Measurements from ENCODE around the gene FXYD6. TPM values are rescaled to one million over a fixed set of nuclear protein-coding genes. Genes with fewer than 3 reads are reported as not detected.

FXYD6 gene
- total RNA-seq, 2 donors from 2014 or later = 6.4 to 29.8 TPM

DNA sequence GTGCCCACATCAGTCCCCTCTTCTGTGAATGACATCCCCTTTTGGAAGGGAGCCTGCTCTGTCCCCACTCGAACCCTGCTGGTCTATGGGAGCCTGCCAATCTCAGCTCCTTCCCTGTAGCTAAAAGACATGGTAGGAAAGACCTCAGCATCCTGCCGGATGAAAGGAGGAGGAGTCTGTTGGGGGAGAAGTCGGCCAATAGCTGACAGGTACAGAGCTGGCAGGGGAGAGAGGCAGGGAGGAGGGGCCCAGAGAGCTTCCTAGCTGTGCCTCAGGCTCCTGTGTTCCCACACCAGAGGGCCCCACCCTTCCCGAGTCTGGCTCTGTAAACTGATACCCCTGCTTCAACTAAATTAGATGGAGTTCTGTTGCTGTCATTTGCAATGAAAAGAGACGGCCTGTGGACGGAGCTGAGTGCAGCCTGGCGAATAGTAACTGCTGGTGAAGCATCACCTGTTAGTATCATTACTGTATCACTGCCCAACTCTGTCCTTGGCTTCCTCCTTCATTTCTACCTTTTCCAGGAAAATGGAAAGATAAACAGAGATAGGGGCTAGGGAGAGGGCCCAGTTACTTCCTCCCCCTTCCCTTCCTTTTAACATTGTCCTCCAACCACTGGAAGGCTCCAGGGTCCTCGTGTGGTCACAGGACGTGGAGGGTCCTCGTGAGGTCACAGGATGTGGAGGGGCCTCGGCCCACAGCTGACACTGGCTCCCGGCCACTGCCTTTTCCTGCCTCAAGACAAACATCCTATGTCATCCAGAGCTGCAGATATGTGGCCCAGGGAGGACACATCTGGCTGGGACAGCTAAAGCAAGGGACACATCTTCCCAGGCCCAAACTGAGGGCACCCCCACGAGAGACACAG is 15.1 kb downstream of the FXYD6 start:
- Histone ChIP-seq H3K4me1 (no peaks in the 10 kb centered on the region), H3K4me3 (no peak overlapping the region), H3K9ac (ENCODE audit: low read depth in 2 of 2, low read length in 2 of 2) (no peak overlapping the region), H3K9me3 (no peaks in the 10 kb centered on the region), H3K36me3 (no peaks in the 10 kb centered on the region), H3K27me3 (no peaks in the 10 kb centered on the region), H3K27ac (no peak overlapping the region)
- intact Hi-C loops (cut with DNase I) = no loop called here
- no peak for DNase-seq
- TF ChIP-seq, protein P1, sequence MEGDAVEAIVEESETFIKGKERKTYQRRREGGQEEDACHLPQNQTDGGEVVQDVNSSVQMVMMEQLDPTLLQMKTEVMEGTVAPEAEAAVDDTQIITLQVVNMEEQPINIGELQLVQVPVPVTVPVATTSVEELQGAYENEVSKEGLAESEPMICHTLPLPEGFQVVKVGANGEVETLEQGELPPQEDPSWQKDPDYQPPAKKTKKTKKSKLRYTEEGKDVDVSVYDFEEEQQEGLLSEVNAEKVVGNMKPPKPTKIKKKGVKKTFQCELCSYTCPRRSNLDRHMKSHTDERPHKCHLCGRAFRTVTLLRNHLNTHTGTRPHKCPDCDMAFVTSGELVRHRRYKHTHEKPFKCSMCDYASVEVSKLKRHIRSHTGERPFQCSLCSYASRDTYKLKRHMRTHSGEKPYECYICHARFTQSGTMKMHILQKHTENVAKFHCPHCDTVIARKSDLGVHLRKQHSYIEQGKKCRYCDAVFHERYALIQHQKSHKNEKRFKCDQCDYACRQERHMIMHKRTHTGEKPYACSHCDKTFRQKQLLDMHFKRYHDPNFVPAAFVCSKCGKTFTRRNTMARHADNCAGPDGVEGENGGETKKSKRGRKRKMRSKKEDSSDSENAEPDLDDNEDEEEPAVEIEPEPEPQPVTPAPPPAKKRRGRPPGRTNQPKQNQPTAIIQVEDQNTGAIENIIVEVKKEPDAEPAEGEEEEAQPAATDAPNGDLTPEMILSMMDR (IDR thresholded peaks at IDR 0.05) = no peak

DNA sequence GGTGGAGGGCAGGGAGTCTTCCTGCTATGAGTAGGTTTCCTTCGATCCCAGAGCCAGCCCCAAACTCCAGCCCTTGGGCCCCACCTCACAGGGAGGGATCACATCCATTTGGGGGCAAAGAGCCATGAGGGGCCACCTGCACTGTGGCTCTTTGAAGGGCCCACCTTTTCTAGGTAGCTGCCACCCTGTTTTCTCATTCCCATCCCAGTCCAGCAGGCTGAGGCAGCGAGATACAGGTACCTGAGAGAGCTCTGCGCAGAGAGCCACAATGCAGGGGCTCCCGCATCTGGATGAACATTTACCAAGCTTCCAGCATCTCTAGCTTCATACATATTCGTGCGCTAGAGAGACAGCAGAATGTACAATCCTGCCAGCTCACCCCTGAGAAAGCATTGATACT is 16.3 kb downstream of the FXYD6 start:
- intact Hi-C loops (cut with DNase I) = no loop called here
- Histone ChIP-seq H3K36me3 (no peaks in the 10 kb centered on the region), H3K27ac (no peak overlapping the region), H3K9me3 (no peaks in the 10 kb centered on the region), H3K9ac (ENCODE audit: low read depth in 2 of 2, low read length in 2 of 2) (no peak overlapping the region), H3K4me1 (no peaks in the 10 kb centered on the region), H3K4me3 (no peak overlapping the region), H3K27me3 (no peaks in the 10 kb centered on the region)
- no peak for DNase-seq
- TF ChIP-seq, protein P1 (IDR thresholded peaks at IDR 0.05) = no peak

DNA sequence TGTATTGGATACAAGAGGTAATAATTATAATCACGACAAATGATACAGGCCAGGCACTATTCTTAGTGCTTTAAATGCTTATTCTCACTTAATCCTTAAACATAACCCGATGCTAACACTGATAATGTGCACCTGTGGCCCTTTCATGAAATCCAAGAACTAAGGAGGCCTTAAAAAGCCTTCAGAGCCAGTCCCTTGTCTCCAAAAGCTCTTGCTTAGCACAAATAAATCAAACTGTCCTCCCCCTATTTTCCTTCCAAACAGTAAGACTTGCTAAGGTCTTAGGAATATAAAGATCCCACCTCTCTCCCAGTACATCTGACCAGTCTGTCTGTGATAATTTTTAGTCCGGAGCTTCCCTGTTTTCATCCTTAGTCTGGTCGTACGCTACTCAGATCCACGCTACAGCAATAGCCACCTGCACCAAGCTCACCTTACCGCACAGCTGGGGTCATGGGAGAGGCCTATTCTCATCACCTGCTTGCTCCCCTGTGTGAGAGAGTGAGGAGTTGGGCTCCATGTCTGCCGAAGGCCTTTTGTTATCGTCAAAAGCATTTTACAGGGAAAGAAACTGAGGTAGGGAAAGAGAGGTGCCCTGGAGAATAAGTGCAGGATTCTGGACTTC is 16.9 kb downstream of the FXYD6 start:
- no peaks in the 10 kb centered on the region for H3K4me1 ChIP-seq
- H3K27ac ChIP-seq = no peak overlapping the region
- intact Hi-C loops (cut with DNase I) = no loop called here
- TF ChIP-seq, protein P1 (IDR thresholded peaks at IDR 0.05) = no peak
- H3K36me3 ChIP-seq = no peaks in the 10 kb centered on the region
- H3K4me3 ChIP-seq = no peak overlapping the region
- H3K9me3 ChIP-seq = no peaks in the 10 kb centered on the region
- H3K27me3 ChIP-seq = no peaks in the 10 kb centered on the region
- DNase-seq = no peak
- H3K9ac ChIP-seq (ENCODE audit: low read depth in 2 of 2, low read length in 2 of 2) = no peak overlapping the region

DNA sequence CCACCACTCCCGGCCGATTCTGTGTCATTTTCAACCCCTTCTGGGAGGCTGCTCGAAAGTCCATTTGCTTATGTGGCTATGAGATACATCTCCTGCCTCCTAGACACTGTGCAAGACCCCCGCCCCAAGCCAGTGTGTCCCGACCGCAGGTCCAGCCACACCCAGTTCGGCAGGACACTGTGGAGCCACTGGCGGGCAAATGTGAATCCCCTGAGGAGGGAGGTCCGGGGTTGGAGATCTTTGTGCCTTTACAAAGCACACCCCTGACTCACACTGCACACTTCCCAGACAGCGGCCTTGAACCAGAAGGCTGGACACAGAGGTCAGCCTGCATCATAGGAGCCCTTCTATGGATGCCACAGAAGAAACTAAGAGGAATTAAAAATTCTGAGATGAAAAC is 17.4 kb downstream of the FXYD6 start:
- Histone ChIP-seq H3K27ac (no peak overlapping the region), H3K4me1 (no peaks in the 10 kb centered on the region)
- DNase-seq = no peak

DNA sequence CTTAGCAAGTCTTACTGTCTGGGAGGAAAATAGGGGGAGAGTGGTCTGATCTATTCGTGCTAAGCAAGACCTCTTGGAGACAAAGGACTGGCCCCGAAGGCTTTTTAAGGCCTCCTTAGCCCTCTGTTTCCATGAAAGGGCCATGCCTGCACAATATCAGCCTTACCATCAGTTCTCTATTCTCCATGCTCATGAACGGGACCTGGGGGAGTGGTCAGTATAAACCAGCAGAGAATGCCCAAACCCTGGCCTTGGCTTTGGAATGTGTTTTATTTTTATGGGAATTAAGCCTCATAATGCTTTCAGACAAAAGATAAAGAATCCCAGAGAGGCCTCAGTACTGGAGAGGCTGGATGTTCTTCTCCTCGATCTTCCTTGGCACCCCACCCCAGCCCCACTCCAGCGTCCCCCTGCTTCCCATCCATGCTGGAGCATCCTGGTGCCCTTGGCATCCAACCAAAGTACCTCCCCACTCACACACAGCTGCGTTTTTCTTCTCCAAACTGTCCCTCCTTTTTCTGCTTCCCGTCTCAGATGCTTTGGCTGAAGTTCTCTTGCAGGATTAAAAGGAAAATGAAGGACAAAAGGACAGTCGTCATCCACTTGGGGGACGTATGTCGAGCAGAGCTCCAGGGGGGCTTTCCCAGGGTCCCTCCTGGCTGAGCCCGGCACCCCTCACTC is 18.6 kb downstream of the FXYD6 start:
- no peaks in the 10 kb centered on the region for H3K27me3 ChIP-seq
- TF ChIP-seq, protein P1 (IDR thresholded peaks at IDR 0.05) = no peak
- intact Hi-C loops (cut with DNase I) = no loop called here
- no peak overlapping the region for H3K9ac ChIP-seq (ENCODE audit: low read depth in 2 of 2, low read length in 2 of 2)
- H3K4me3 ChIP-seq = no peak overlapping the region
- no peaks in the 10 kb centered on the region for H3K9me3 ChIP-seq
- no peaks in the 10 kb centered on the region for H3K4me1 ChIP-seq
- H3K36me3 ChIP-seq = no peaks in the 10 kb centered on the region
- DNase-seq = no peak
- H3K27ac ChIP-seq = no peak overlapping the region

More for the DNA sequence above, 17.4 kb downstream of the FXYD6 start:
- Histone ChIP-seq H3K27me3 (no peaks in the 10 kb centered on the region), H3K9ac (ENCODE audit: low read depth in 2 of 2, low read length in 2 of 2) (no peak overlapping the region), H3K36me3 (no peaks in the 10 kb centered on the region), H3K9me3 (no peaks in the 10 kb centered on the region), H3K4me3 (no peak overlapping the region)
- intact Hi-C loops (cut with DNase I) = no loop called here
- TF ChIP-seq, protein P1 (IDR thresholded peaks at IDR 0.05) = no peak

Measured in colonic mucosa (tissue), 4 donors.